IMR-90 (cell line): Measurements from ENCODE around the gene FBXO4. TPM values are rescaled to one million over a fixed set of nuclear protein-coding genes. Genes with fewer than 3 reads are reported as not detected.

ENCODE experiments used
- ATAC-seq: fragments of 200-7000 bp; cut with Tn5 transposase; 2 replicates; pipeline ENCODE4 v1.9.1; 2020; ENCODE audit warnings: low read depth, mild to moderate bottlenecking, moderate library complexity
- BruUV-seq: library from RNA; stranded (reverse); fragments of 400-500 nt; replicated peaks from 2 replicates; lab custom pipeline; 2021; lab: Mats Ljungman, UMichigan
- CTCF ChIA-PET: fragments of 300-600 bp; formaldehyde crosslinking; extraction: SDS; loops from one replicate; lab custom pipeline; 2021; ENCODE audit warnings: antibody characterized with exemption; lab: Yijun Ruan, JAX
- POLR2A ChIA-PET: fragments of 300-600 bp; sonication (Branson Sonifier 250); formaldehyde crosslinking; loops from one replicate; lab custom pipeline; 2022; ENCODE audit warnings: antibody characterized with exemption; ENCODE audit not compliant: unreplicated experiment; lab: Charles Lee
- DNase-seq: peaks from one replicate; pipeline ENCODE4 v3.0.0; 2013
- H2AFZ ChIP-seq: replicated peaks from 2 replicates; pipeline ENCODE3; 2013; ENCODE audit warnings: low read length, mild to moderate bottlenecking; ENCODE audit not compliant: poor library complexity
- H2AK5ac ChIP-seq: 2 replicates; pipeline ENCODE4 v1.6.1; 2013; ENCODE audit warnings: low read depth, low read length, inconsistent platforms
- H2AK9ac ChIP-seq: replicated peaks from 2 replicates; pipeline ENCODE3; 2013; ENCODE audit warnings: mild to moderate bottlenecking, low read depth, low read length, moderate library complexity; ENCODE audit not compliant: poor library complexity
- H2BK120ac ChIP-seq: 2 replicates; pipeline ENCODE4 v1.6.1; 2013; ENCODE audit warnings: low read depth, low read length, inconsistent platforms
- H2BK15ac ChIP-seq: 3 replicates; pipeline ENCODE4 v1.6.1; 2013; ENCODE audit warnings: low read depth, low read length, inconsistent platforms
- H2BK20ac ChIP-seq: 2 replicates; pipeline ENCODE4 v1.6.1; 2013; ENCODE audit warnings: low read depth, mild to moderate bottlenecking, inconsistent platforms, low read length, moderate library complexity
- H2BK5ac ChIP-seq: 2 replicates; pipeline ENCODE4 v1.6.1; 2013; ENCODE audit warnings: mild to moderate bottlenecking, low read depth, low read length, inconsistent platforms; ENCODE audit not compliant: poor library complexity, severe bottlenecking
- H3K14ac ChIP-seq: replicated peaks from 2 replicates; pipeline ENCODE4 v1.6.1; 2013; ENCODE audit warnings: low read depth, low read length, inconsistent platforms
- H3K18ac ChIP-seq: 2 replicates; pipeline ENCODE4 v1.6.1; 2013; ENCODE audit warnings: low read depth, low read length, control low read depth
- H3K23ac ChIP-seq: 2 replicates; pipeline ENCODE4 v1.6.1; 2013; ENCODE audit warnings: low read depth, low read length, inconsistent platforms
- H3K27ac ChIP-seq: 2 replicates; pipeline ENCODE4 v1.5.1; 2013; ENCODE audit warnings: mild to moderate bottlenecking, control low read depth, low read length; ENCODE audit not compliant: insufficient read depth
- H3K27me3 ChIP-seq: 2 replicates; pipeline ENCODE4 v1.6.1; 2013; ENCODE audit warnings: low read length; ENCODE audit not compliant: control insufficient read depth, insufficient read depth
- H3K36me3 ChIP-seq: 2 replicates; pipeline ENCODE4 v1.6.1; 2013; ENCODE audit warnings: low read length, mixed read lengths; ENCODE audit not compliant: control insufficient read depth, insufficient read depth
- H3K4ac ChIP-seq: 2 replicates; pipeline ENCODE4 v1.6.1; 2013; ENCODE audit warnings: low read depth, low read length, inconsistent platforms
- H3K4me1 ChIP-seq: 2 replicates; pipeline ENCODE4 v1.6.1; 2013; ENCODE audit warnings: low read length, mixed read lengths; ENCODE audit not compliant: control insufficient read depth, insufficient read depth
- H3K4me2 ChIP-seq: 2 replicates; pipeline ENCODE4 v1.6.1; 2013; ENCODE audit warnings: low read depth, mild to moderate bottlenecking, control low read depth, low read length, moderate library complexity
- H3K4me3 ChIP-seq: 2 replicates; pipeline ENCODE4 v1.5.1; 2013; ENCODE audit warnings: low read depth, mild to moderate bottlenecking, control low read depth, low read length, moderate library complexity; ENCODE audit not compliant: insufficient read depth
- H3K56ac ChIP-seq: 2 replicates; pipeline ENCODE4 v1.6.1; 2013; ENCODE audit warnings: low read length, inconsistent platforms; ENCODE audit not compliant: insufficient read depth; ENCODE audit errors: extremely low read depth
- H3K79me1 ChIP-seq, 2 experiments: 2 replicates each; pipeline ENCODE4 v1.6.1; 2013; ENCODE audit warnings: low read length in 2 of 2, inconsistent platforms in 1 of 2, low read depth in 1 of 2
- H3K9ac ChIP-seq: 2 replicates; pipeline ENCODE4 v1.6.1; 2013; ENCODE audit warnings: low read depth, low read length, control low read depth
- H3K9me1 ChIP-seq: 2 replicates; pipeline ENCODE4 v1.6.1; 2013; ENCODE audit warnings: low read length, inconsistent platforms; ENCODE audit not compliant: insufficient read depth
- H3K9me3 ChIP-seq: 2 replicates; pipeline ENCODE4 v1.6.1; 2013; ENCODE audit warnings: low read length; ENCODE audit not compliant: control insufficient read depth, insufficient read depth
- H4K20me1 ChIP-seq: 2 replicates; pipeline ENCODE4 v1.6.1; 2013; ENCODE audit warnings: low read length, inconsistent platforms; ENCODE audit not compliant: insufficient read depth
- H4K5ac ChIP-seq: 2 replicates; pipeline ENCODE4 v1.6.1; 2013; ENCODE audit warnings: mild to moderate bottlenecking, low read depth, low read length, control low read depth
- H4K8ac ChIP-seq, 2 experiments: 2 replicates each; pipeline ENCODE4 v1.6.1; 2013; ENCODE audit warnings: low read depth in 2 of 2, low read length in 2 of 2, control low read depth in 1 of 2, inconsistent platforms in 1 of 2
- H4K91ac ChIP-seq: 2 replicates; pipeline ENCODE4 v1.6.1; 2013; ENCODE audit warnings: low read depth, low read length, inconsistent platforms; ENCODE audit not compliant: insufficient read depth
- BHLHE40 ChIP-seq: fragments of 150-350 bp; IDR thresholded peaks from 2 replicates; pipeline ENCODE4 v1.6.1; 2016; ENCODE audit warnings: mild to moderate bottlenecking, low read depth, low read length
- CEBPB ChIP-seq: IDR thresholded peaks from 2 replicates; pipeline ENCODE4 v1.6.1; 2012; ENCODE audit warnings: low read depth, low read length, improper control_type of control experiment
- CHD1 ChIP-seq: IDR thresholded peaks from 2 replicates; pipeline ENCODE4 v1.6.1; 2012; ENCODE audit warnings: low read depth, low read length, improper control_type of control experiment
- FOS ChIP-seq: fragments of 150-350 bp; IDR thresholded peaks from 2 replicates; pipeline ENCODE4 v1.6.1; 2016; ENCODE audit warnings: low read depth, low read length
- MAFK ChIP-seq: IDR thresholded peaks from 2 replicates; pipeline ENCODE4 v1.6.1; 2012; ENCODE audit warnings: low read depth, low read length, improper control_type of control experiment
- MAZ ChIP-seq: IDR thresholded peaks from 2 replicates; pipeline ENCODE4 v1.6.1; 2012; ENCODE audit warnings: low read depth, mild to moderate bottlenecking, low read length, improper control_type of control experiment, moderate library complexity, borderline replicate concordance
- MXI1 ChIP-seq: IDR thresholded peaks from 2 replicates; pipeline ENCODE4 v1.6.1; 2012; ENCODE audit warnings: low read depth, mild to moderate bottlenecking, low read length, moderate library complexity, borderline replicate concordance
- NFE2L2 ChIP-seq: fragments of 150-350 bp; IDR thresholded peaks from 2 replicates; pipeline ENCODE4 v1.6.1; 2016; ENCODE audit warnings: low read depth, mild to moderate bottlenecking, low read length
- POLR2A ChIP-seq: IDR thresholded peaks from 2 replicates; pipeline ENCODE4 v1.6.1; 2012; ENCODE audit warnings: mild to moderate bottlenecking, low read depth, low read length
- RAD21 ChIP-seq: IDR thresholded peaks from 2 replicates; pipeline ENCODE4 v1.6.1; 2012; ENCODE audit warnings: low read length, improper control_type of control experiment
- RCOR1 ChIP-seq: IDR thresholded peaks from 2 replicates; pipeline ENCODE4 v1.6.1; 2012; ENCODE audit warnings: mild to moderate bottlenecking, low read length, improper control_type of control experiment; ENCODE audit not compliant: insufficient replicate concordance
- RFX5 ChIP-seq: IDR thresholded peaks from 2 replicates; pipeline ENCODE4 v1.8.0; 2012; ENCODE audit warnings: low read depth, mild to moderate bottlenecking, low read length, moderate library complexity
- SMC3 ChIP-seq: fragments of 150-350 bp; IDR thresholded peaks from 2 replicates; pipeline ENCODE4 v1.6.1; 2016; ENCODE audit warnings: low read depth, mild to moderate bottlenecking, antibody characterized with exemption, low read length, moderate library complexity
- WGBS, 2 experiments: methylation state at CpG; one replicate each; pipeline versions ENCODE4 v1.1.5 to v1.1.7; 2013; ENCODE audit warnings: missing lambda C conversion rate in 2 of 2; ENCODE audit not compliant: insufficient read length in 1 of 2; ENCODE audit errors: extremely low coverage in 2 of 2; 5-methylcytosine and 5-hydroxymethylcytosine counted together
- dilution Hi-C: fragments of 300-500 bp; cut with HindIII; formaldehyde crosslinking; loops from one replicate; pipeline ENCODE4 v1.14.3; 2018; ENCODE audit warnings: low sequenced_read_pairs; ENCODE audit not compliant: unreplicated experiment
- in situ Hi-C: fragments of 300-500 bp; cut with MboI; formaldehyde crosslinking; loops from 3 replicates; pipeline ENCODE4 v1.14.3; 2019; ENCODE audit warnings: low sequenced_read_pairs, inconsistent platforms, mixed read lengths
- intact Hi-C: fragments of 100-400 bp; cut with micrococcal nuclease; formaldehyde crosslinking; loops from 2 replicates; pipeline ENCODE4 v1.10.0; 2022
- polyA plus RNA-seq, 3 experiments: library from polyadenylated mRNA; depleted of rRNA; stranded (reverse); fragments of >200 nt; gene quantifications; 2 replicates each; pipeline ENCODE4 v1.2.3, GENCODE V29; 2012; ENCODE audit warnings: low replicate concordance in 1 of 3
- total RNA-seq: library from RNA; depleted of rRNA; stranded (reverse); fragments of >200 nt; gene quantifications from 2 replicates; pipeline ENCODE4 v1.2.3, GENCODE V29; 2012
- TF ChIP-seq, protein P1 (sequence below): fragments of 150-350 bp; IDR thresholded peaks from 2 replicates; pipeline ENCODE4 v1.6.1; 2017; ENCODE audit warnings: mild to moderate bottlenecking, antibody characterized with exemption, low read length, low read depth
- TF ChIP-seq, protein P2 (sequence below): conservative IDR thresholded peaks from 2 replicates; pipeline ENCODE4 v1.5.1; 2012; ENCODE audit warnings: mild to moderate bottlenecking, low read depth, low read length, improper control_type of control experiment
- TF ChIP-seq, protein P3 (sequence below): fragments of 150-350 bp; IDR thresholded peaks from 2 replicates; pipeline ENCODE4 v1.6.1; 2016; ENCODE audit warnings: low read depth, mild to moderate bottlenecking, low read length, moderate library complexity, borderline replicate concordance

FBXO4 gene
- total and polyA plus RNA-seq, 2 of the 4 experiments (the other 2 are of a cell fraction), result 3.5 to 4.1 TPM

DNA sequence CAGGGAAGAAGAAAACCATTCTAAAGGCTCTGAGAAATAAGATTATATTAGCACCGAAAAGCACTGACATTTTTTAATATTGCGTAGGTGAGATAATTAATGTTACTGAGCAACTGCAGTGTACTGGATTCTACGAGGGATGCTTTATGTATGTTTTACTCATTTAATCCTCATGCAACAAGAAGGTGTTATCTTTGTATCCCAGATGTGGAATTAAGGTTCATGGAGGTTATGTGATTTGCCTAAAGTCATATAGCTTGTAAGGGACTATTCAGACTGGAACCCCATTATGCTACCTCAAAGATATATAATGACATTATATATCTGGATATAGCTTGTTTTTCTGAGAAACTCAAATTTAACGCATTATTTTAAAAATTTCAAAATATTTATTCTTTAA lies 2.5 kb downstream of the FBXO4 start:
- no peaks in the 10 kb centered on the region for H3K36me3 ChIP-seq
- BruUV-seq, result no TSS peak
- H2AK9ac ChIP-seq, result no peak overlapping the region
- H3K9me3 ChIP-seq, result no peaks in the 10 kb centered on the region
- H4K8ac ChIP-seq, result no peak overlapping the region
- H3K14ac ChIP-seq, result no peak overlapping the region
- H3K79me1 ChIP-seq, result peaks cover 0 to 6% of the 10 kb centered on the region in 2 experiments; a peak in 1 of 4 replicates
- dilution Hi-C loops (no loop called here), in situ Hi-C loops (no loop called here), intact Hi-C loops (no loop called here)
- H2AFZ ChIP-seq, result no peak overlapping the region
- no peaks in the 10 kb centered on the region for H3K9me1 ChIP-seq
- H2BK5ac ChIP-seq, result no peak overlapping the region
- no peak overlapping the region for H3K4me3 ChIP-seq
- POLR2A ChIA-PET, result no interaction called here
- no peak overlapping the region for H2BK15ac ChIP-seq
- no peaks in the 10 kb centered on the region for H3K27me3 ChIP-seq
- no peak overlapping the region for H2BK20ac ChIP-seq
- WGBS, 2 experiments, result 80% methylated on average over 1 of the region's 4 CpGs; no CpG with 5 or more reads in 1 of the 2 experiments
- no peak overlapping the region for H3K27ac ChIP-seq
- H4K20me1 ChIP-seq, result no peaks in the 10 kb centered on the region
- no peak overlapping the region for H3K18ac ChIP-seq
- no peak overlapping the region for H3K4me2 ChIP-seq
- DNase-seq (no peak), ATAC-seq (no peak)
- H2BK120ac ChIP-seq, result no peak overlapping the region
- no peak overlapping the region for H2AK5ac ChIP-seq
- CTCF ChIA-PET, result interaction anchor here (0.9 kb wide), 1 partner anchor 9 kb away, joined by 3 read pairs; no protein-coding TSS in a partner anchor
- H4K91ac ChIP-seq, result no peak overlapping the region
- no peak overlapping the region for H3K4ac ChIP-seq
- no peak overlapping the region for H3K56ac ChIP-seq
- H3K23ac ChIP-seq, result no peak overlapping the region
- TF ChIP-seq CHD1 (no peak), NFE2L2 (no peak), MAFK (no peak), MAZ (no peak), BHLHE40 (no peak), RAD21 (no peak), RCOR1 (no peak), FOS (no peak), RFX5 (no peak), SMC3 (no peak), MXI1 (no peak), CEBPB (no peak), POLR2A (no peak)
- TF ChIP-seq, protein P1, sequence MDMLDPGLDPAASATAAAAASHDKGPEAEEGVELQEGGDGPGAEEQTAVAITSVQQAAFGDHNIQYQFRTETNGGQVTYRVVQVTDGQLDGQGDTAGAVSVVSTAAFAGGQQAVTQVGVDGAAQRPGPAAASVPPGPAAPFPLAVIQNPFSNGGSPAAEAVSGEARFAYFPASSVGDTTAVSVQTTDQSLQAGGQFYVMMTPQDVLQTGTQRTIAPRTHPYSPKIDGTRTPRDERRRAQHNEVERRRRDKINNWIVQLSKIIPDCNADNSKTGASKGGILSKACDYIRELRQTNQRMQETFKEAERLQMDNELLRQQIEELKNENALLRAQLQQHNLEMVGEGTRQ, result no peak
- TF ChIP-seq, protein P2, sequence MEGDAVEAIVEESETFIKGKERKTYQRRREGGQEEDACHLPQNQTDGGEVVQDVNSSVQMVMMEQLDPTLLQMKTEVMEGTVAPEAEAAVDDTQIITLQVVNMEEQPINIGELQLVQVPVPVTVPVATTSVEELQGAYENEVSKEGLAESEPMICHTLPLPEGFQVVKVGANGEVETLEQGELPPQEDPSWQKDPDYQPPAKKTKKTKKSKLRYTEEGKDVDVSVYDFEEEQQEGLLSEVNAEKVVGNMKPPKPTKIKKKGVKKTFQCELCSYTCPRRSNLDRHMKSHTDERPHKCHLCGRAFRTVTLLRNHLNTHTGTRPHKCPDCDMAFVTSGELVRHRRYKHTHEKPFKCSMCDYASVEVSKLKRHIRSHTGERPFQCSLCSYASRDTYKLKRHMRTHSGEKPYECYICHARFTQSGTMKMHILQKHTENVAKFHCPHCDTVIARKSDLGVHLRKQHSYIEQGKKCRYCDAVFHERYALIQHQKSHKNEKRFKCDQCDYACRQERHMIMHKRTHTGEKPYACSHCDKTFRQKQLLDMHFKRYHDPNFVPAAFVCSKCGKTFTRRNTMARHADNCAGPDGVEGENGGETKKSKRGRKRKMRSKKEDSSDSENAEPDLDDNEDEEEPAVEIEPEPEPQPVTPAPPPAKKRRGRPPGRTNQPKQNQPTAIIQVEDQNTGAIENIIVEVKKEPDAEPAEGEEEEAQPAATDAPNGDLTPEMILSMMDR, result no peak
- TF ChIP-seq, protein P3, sequence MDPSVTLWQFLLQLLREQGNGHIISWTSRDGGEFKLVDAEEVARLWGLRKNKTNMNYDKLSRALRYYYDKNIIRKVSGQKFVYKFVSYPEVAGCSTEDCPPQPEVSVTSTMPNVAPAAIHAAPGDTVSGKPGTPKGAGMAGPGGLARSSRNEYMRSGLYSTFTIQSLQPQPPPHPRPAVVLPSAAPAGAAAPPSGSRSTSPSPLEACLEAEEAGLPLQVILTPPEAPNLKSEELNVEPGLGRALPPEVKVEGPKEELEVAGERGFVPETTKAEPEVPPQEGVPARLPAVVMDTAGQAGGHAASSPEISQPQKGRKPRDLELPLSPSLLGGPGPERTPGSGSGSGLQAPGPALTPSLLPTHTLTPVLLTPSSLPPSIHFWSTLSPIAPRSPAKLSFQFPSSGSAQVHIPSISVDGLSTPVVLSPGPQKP, result no peak
- no peaks in the 10 kb centered on the region; the same call in 1 of the 2 replicates for H3K4me1 ChIP-seq
- no peak overlapping the region for H4K5ac ChIP-seq
- no peak overlapping the region for H3K9ac ChIP-seq
